Kidney (tissue), 14 donors: Measurements from ENCODE around the gene TOGARAM2. TPM values are rescaled to one million over a fixed set of nuclear protein-coding genes. Genes with fewer than 3 reads are reported as not detected.

ENCODE experiments used
- DNase-seq, 5 donors: peaks; one replicate each; pipeline ENCODE4 v3.0.0-alpha.2; 2013 to 2020
- FAIRE-seq: peaks from 2 replicates; lab custom pipeline; 2012; peaks lifted over from hg19 to GRCh38; lab: Jason Lieb, UNC
- H3K27ac ChIP-seq, 2 donors: one replicate each; pipeline ENCODE4 v1.7.0; 2013; ENCODE audit warnings: low read depth in 2 of 2, low read length in 2 of 2, inconsistent platforms in 1 of 2
- H3K27me3 ChIP-seq: one replicate; pipeline ENCODE4 v1.7.1; 2013; ENCODE audit warnings: low read length, inconsistent platforms; ENCODE audit not compliant: control insufficient read depth, insufficient read depth
- H3K36me3 ChIP-seq, 3 donors: one replicate each; pipeline versions ENCODE4 v1.7.0 to v1.7.1; 2013; ENCODE audit warnings: low read length in 3 of 3, control low read depth in 1 of 3, inconsistent platforms in 1 of 3; ENCODE audit not compliant: insufficient read depth in 3 of 3, control insufficient read depth in 2 of 3
- H3K4me1 ChIP-seq, 3 donors: one replicate each; pipeline versions ENCODE4 v1.7.0 to v1.7.1; 2013; ENCODE audit warnings: low read length in 3 of 3, inconsistent platforms in 1 of 3, low read depth in 1 of 3; ENCODE audit not compliant: control insufficient read depth in 2 of 3, insufficient read depth in 2 of 3
- H3K4me3 ChIP-seq, 3 donors: one replicate each; pipeline versions ENCODE4 v1.7.0 to v1.8.1; 2013; ENCODE audit warnings: low read length in 3 of 3, control low read depth in 1 of 3, inconsistent platforms in 1 of 3
- H3K9ac ChIP-seq, 3 donors: one replicate each; pipeline versions ENCODE4 v1.7.0 to v1.7.1; 2013; ENCODE audit warnings: low read length in 3 of 3, control low read depth in 1 of 3, inconsistent platforms in 1 of 3
- H3K9me3 ChIP-seq, 3 donors: one replicate each; pipeline versions ENCODE4 v1.7.0 to v1.7.1; 2013; ENCODE audit warnings: low read length in 3 of 3, control low read depth in 1 of 3, inconsistent platforms in 1 of 3; ENCODE audit not compliant: control insufficient read depth in 2 of 3, insufficient read depth in 1 of 3
- CTCF ChIP-seq: IDR thresholded peaks from 3 replicates; pipeline ENCODE4 v1.5.1; 2012; ENCODE audit warnings: mild to moderate bottlenecking, moderate library complexity, borderline replicate concordance; ENCODE audit not compliant: insufficient read depth; ENCODE audit errors: extremely low read depth
- intact Hi-C: fragments of 100-400 bp; cut with DNase I; formaldehyde crosslinking; loops from one replicate; pipeline ENCODE4 v1.11.1; 2022
- polyA plus RNA-seq: library from polyadenylated mRNA; stranded (reverse); fragments of 350-450 nt; fragmentation: Illumina TruSeq; extraction: RNeasy Lipid Tissue Mini Kit (QIAGEN cat#74804); gene quantifications from one replicate; pipeline ENCODE4 v1.2.3, GENCODE V29; 2014; ENCODE audit warnings: low read depth, low replicate concordance; ENCODE audit not compliant: insufficient read depth
- total RNA-seq: library from RNA; stranded (reverse); fragmentation: NEBNext Ultra II Directional; extraction: Animal tissue kit (Norgen Biotek cat#: 25700); gene quantifications from one replicate; pipeline ENCODE4 v1.2.1, GENCODE V29; 2021
- donor health status: control.
- donor health status: control.
- donor health status: control.
- donor health status: control.
- donor health status: control.
- donor health status: DM: yes; HTN: yes; CAD: no.
- donor health status: Normal renal cell carcinoma (clear cell type).

Gene TOGARAM2
- total and polyA plus RNA-seq, 2 donors from 2014 or later = 0.60 to 1.4 TPM

- H3K27ac ChIP-seq = no peak overlapping the region
- no peak overlapping the region for H3K4me3 ChIP-seq
- FAIRE-seq (no peak), DNase-seq (no peak)
- no peak overlapping the region for H3K9ac ChIP-seq
- TF ChIP-seq CTCF = no peak
- intact Hi-C loops = no loop called here
- H3K9me3 ChIP-seq = no peaks in the 10 kb centered on the region
- no peaks in the 10 kb centered on the region for H3K36me3 ChIP-seq
- H3K4me1 ChIP-seq = peaks cover 0 to 11% (median 8%) of the 10 kb centered on the region in 3 donors
- H3K27me3 ChIP-seq = no peaks in the 10 kb centered on the region
Observed at GRCh38 chr2:29014331-29014730, 33.2 kb downstream of the TOGARAM2 start.

GRCh38 chr2:29014811-29015421 lies 33.8 kb downstream of the TOGARAM2 start:
- Histone ChIP-seq H3K4me3 (no peak overlapping the region), H3K36me3 (no peaks in the 10 kb centered on the region), H3K9ac (no peak overlapping the region), H3K4me1 (peaks cover 0 to 11% (median 8%) of the 10 kb centered on the region in 3 donors), H3K27ac (peak overlapping the region; percentile 51), H3K27me3 (no peaks in the 10 kb centered on the region), H3K9me3 (no peaks in the 10 kb centered on the region)
- DNase-seq (peak in 1 of 5 donors; percentile 80), FAIRE-seq (no peak)
- intact Hi-C loops = no loop called here
- TF ChIP-seq CTCF = no peak

GRCh38 chr2:29015701-29016470 lies 34.8 kb downstream of the TOGARAM2 start:
- H3K36me3 ChIP-seq = no peaks in the 10 kb centered on the region
- H3K9ac ChIP-seq = no peak overlapping the region
- DNase-seq = no peak
- H3K4me3 ChIP-seq = no peak overlapping the region
- H3K27ac ChIP-seq = peak overlapping the region; percentile 51
- FAIRE-seq = no peak
- intact Hi-C loops = no loop called here
- no peaks in the 10 kb centered on the region for H3K9me3 ChIP-seq
- H3K27me3 ChIP-seq = no peaks in the 10 kb centered on the region
- no peak for TF ChIP-seq CTCF
- peaks cover 0 to 11% (median 8%) of the 10 kb centered on the region in 3 donors for H3K4me1 ChIP-seq
